CD4-positive, alpha-beta T cell treated with Interleukin-6 for 4 hours (primary cell): ENCODE measurements around the gene SF3B3.
"Not testable (repeated sequence)": the region's sequence is repeated elsewhere in the genome, so short reads cannot be mapped to it uniquely, and the experiment has no call there.

Experiments
- DNase-seq: peaks from one replicate; pipeline ENCODE4 v3.0.0-alpha.2; 2020; ENCODE audit warnings: mixed read lengths

Gene SF3B3

DNA sequence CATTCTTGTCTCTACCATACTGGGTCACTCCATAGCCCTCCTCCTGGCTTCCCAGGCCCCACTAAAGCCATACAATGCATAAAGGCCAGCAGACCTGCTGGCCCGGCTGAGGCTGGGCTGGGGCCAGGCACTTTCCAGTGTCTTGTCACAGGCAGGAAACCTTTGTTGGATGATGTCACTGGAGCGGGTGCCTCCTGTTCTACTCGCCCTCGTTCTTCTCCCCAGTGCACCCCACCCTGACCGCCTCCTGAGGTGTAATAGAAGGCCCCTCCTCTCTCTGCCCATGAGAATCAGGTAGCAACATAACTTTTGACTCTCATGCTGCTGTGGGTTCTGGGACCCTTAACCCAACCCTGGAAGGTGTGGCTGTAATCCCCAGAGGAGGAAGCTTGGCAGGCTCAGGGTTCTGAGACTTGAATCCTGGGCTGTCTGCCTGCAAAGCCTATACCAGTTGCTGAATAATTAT is 68.5 kb downstream of the SF3B3 start:
- no peak for DNase-seq

DNA sequence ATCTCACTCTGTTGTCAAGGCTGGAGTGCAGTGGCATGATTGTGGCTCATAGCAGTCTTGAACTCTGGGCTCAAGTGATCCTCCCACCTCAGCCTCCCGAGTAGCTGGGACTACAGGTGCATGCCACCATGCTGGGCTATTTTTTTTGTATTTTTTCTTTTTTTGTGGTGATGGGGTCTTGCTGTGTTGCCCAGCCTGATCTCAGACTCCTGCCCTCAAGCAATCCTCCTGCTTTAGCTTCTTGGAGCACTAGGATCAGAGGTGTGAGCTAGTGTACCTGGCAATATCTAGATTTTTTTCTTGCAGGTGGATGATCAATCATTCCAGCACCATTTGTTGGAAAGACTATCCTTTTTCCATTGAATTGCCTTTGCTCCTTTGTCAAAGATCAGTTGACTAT is 69.9 kb downstream of the SF3B3 start:
- no peak for DNase-seq

DNA sequence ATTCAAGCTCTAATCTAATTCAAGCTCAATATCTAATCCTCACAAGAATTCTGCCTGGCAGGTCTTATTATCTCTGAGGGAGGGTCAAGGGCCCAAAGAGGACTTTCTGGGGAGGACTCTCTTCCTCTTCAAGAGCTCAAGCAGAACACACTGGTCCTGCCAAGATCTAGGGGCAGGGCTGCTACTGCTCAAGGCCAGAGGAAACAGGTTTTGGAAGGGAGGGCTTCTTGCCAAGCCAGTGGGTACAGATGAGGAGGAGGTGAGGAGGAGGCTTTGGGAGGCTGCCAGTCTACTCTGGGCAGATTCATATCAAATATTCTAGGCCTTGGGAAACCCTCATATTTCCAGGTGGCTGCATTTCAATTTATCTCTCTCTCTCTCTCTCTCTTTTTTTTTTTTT is 71.0 kb downstream of the SF3B3 start:
- DNase-seq: no peak

DNA sequence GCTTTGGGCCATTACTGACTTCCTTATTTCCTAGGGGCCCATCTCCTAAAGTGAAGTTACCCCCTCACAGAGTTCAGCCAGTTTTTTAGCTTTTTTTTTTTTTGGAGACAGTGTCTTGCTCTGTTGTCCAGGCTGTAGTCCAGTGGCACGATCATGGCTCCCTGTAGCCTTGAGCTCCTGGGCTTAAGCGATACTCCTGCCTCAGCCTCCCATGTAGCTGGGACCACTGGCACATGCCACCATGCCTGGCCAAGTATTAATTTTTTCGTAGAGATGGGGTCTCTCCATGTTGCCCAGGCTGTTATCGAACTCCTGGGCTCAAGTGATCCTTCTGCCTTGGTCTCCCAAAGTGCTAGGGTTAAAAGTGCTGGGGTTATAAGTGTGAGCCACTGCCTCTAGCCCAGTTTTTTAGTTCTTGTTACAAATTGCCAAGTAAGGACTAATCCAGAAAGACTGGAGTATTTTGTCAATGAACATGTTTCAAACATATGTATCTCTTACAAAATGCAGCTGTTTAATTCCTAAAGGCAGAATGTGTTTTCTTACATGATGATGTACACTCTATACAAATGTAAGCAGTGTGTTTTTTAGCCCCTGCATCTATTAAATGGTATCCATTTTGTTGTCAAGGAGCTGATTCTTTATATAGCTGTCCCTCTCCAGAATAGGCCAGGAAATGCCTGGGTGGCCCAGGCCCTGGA is 73.7 kb downstream of the SF3B3 start:
- no peak for DNase-seq

DNA sequence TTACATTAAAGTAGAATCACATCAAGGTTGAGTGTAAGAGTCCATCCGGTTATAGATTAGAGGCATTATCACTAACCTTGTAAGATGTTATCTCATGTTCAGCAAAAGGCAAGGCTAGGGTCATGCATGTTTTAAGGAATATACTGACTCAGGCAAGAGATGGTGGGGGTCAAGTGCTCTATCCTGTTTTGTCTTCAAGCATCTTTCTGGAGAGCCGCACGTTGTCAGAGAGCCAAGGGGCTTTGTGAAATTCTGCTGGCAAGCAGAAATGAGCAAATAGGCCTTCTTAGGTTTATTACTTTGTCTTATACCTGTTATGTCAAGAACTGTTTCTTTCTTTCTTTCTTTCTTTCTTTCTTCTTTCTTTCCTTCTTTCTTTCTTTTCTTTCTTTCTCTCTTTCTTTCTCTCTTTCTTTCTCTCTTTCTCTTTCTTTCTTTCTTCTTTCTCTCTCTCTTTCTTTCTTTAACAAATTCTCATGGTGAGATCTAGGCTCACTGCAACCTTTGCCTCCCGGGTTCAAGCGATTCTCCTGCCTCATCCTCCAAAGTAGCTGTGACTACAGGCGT is 75.4 kb downstream of the SF3B3 start:
- no peak for DNase-seq

DNA sequence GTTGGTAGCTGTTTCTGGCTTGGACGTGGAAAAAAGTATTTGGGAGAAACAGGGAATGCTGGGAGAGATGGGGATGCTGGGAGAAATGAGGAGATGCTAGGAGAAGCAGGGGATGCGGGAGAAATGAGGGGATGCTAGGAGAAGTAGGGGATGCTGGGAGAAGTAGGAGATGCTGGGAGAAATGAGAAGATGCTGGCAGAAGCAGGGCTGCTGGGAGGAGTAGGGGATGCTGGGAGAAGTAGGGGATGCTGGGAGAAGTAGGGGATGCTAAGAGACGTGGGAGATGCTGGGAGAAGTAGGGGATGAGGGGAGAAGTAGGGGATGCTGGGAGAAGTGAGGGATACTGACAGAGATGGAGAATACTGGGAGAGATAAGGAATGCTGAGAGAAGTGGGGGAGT is 77.1 kb downstream of the SF3B3 start:
- no peak for DNase-seq

DNA sequence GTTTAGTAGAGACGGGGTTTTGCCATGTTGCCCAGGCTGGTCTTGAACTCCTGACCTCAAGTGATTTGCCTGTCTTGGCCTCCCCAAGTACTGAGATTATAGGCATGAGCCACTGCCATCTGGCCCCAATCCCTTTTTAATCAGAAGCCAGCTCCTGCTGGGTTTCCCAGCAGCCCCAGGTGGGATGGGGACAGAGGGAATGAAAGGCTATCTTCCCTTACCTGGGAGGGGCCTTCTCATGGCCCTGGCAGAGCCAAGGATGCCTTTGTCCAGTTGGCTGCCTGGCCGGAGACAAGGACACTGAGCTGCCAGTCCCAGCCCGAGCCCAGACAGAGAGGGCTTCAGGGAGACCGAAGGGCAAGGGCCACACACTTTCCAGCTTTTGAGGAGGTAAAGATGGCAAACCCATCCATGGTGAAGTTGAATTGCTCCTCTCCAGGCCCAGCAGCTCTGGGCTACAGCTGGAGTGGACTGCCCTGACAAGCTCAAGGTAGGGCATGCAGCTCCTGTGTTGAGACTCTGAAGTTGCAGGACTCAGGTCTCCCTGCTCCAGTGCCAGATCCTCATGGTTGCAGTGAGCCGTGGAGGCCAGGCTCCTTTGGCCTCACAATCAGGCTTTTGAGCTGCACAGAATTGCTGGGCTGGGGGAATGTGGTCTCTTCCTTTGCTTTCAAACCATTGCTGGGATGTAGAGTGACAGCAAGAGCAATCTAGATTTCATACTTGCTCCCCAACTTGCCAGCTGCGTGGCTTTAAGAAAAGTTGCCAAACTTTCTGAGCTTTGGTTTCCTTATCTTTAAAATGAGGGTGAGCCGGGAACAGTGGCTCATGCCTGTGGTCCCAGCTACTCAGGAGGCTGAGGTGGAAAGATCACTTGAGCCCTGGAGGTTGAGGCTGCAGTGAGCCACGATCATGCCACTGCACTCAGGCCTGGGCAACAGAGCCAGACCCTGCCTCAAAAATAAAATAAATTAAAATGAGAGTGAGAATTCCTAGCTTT is 78.3 kb downstream of the SF3B3 start:
- no peak for DNase-seq

DNA sequence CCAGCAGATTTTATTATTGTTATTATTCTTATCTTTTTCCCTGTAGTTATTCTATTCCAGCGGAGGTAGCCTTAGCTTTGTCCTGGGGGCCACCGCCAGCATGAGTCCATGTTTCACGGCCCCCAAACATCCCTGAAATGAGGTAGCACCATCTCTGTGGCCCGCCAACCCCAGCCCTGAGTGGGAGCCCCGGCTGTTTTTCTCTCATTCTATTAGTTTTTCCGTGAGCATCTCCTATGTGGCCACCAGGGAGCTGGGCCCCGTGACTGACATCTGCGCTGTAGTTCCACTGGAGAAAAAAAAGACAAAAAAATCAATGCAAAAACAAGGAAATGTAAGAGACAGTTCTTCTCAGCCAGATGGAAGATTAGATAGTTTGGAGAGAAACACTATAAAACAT is 79.2 kb downstream of the SF3B3 start:
- DNase-seq: no peak

DNA sequence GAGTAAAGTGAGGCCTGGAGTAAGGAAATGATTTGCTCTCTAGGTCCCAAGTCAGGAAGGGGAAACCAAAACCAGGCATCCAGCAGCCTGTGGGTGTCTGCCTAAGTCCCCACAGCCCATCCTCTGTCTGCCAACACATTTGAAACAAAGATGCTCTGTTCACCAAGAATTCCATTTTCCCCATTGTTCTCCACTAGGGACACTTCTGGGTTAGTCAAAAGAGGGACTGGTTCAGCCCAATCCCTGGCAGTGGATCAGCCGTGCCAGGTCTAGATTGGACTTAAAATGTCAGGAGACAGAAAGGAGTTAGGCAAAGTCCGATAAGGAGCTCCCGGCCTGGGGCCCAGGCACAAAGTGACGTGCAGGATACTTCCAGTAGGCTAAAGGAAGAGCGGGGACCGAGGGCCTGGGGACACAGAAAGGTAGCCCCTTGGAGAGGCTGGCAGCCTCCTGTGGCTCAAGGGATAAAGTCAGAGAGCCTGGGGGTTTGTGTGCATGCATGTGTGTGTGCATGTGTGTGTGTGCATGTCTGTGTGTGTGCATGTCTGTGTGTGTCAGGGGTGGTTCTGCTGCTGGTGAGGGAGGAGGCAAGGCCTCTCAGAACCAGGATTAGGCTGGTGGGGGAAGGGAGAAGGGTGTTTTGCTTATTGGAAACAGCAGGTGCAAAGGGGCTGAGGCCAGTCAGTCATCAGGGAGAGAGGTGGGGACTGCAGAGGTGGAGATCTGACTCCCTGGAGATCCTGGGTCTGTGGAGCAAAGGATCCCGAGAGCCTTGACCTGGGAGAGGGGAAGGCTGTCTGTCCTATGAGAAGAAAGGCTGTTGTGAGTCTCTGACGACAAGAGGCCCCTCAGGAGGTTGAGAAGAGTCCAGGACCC is 81.0 kb downstream of the SF3B3 start:
- no peak for DNase-seq

DNA sequence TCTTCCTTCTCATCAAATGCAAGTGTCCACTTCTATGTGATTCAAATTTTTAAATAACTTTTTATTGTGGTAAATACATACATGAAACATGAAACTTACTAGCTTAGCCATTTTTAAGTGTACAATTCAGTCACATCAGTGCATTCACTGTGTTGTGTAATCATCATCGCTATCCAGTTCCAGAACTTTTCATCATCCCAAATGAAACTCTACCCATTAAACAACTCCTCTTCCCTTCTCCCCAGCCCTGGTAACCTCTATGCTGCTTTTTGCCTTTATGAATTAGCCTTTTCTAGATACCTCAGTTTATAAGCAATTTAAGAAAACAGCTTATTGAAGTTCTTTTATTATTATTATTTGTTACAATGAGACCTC is 81.7 kb downstream of the SF3B3 start:
- DNase-seq: no peak

DNA sequence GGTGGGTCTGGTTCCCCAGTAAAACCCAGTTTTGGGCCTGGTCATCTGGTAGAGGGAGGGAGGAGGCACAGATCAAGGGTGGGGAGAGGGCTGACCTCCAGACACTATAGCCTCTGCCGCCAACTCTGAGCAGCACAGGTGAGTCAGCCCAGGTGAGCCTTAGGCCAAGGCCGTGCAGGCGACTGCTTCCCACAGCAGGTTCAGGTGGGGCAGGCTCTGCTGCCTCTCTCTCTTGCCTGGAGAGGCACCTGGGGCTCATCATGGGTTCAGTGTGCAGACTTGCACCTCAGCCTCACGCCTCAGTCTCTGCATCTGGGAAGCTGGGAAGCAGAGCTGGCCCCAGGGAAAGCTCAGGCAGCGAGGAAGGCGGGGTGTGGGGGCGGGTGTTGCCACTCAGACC is 84.9 kb downstream of the SF3B3 start:
- DNase-seq: no peak

DNA sequence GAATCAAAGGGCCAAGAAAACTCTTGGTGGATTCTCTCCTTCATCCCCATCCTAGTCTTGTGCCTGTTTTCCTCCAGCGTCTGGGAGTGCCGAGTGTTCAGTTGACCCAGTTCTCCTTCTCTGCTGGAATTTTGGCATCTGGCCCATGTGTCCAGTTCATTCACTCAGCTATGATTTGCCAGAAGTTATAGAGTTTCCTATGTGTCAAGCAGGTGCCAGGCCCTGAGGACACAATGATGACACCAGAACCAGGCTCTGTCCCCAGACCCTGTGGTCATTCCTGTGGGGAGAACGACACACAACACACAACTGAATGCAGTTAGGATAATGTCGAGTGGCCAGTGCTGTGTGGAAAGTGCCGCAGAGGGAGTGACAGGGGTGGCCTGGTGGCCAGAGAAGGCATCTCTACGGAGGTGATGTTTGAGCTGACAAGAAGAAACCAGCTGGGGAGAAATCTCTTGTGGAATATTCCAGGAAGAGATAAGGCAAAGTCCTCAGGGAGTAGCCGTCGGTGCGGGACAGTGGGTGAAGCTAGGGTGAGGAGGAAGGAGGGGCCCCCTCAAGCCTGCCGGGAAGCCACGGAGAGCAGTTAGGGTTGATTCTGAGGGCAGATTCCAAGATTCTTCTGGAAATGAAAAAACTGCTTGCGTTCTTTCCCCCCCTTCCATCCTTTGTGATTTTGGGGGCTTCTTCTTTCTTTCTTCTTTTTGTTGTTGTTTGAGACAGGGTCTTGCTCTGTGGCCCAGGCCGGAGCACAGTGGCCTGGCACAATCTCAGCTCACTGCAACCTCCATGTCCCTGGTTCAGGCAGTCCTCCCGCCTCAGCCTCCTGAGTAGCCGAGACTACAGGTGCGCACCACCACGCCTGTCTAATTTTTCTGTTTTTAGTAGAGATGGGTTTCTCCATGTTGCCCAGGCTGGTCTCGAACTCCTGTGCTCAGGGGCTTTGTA is 86.9 kb downstream of the SF3B3 start:
- DNase-seq: no peak

DNA sequence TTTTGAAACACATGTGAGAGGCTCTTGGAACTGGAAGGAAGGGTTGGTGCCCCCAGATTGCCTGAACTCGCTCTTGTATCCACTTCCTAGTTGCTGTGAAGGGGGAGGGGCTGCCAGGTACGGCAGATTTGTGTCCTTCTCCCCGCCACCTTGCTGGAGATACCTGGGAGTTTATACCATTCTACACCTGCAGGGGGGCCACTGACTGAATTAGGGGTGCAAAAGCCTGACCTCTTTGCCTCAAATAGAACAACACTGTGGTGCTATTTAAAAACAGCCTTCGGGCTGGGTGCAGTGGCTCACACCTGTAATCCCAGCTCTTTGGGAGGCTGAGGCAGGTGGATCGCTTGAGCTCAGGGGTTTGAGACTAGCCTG is 87.6 kb downstream of the SF3B3 start:
- DNase-seq: no peak

DNA sequence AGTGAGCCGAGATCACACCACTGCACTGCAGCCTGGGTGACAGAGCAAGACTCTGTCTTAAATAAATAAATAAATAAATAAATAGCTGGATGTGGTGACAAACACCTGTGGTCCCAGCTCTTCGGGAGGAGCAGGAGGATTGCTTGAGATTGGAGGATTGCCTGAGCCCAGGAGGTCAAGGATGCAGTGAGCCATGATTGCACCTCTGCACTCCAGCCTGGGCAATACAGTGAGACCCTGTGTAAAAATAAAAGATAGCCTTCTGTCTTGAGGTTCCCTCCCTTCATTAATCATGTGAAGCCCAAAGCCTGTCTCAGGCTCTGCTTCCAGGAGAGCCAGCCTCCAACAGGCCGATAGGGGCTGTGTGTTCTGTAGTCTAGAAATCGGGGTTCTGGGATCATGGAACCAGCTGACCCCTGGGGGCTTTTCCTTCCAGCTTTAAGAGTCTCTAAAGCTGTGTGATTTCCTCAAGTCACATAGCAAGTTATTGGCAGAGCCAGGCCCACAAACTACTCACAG is 88.2 kb downstream of the SF3B3 start:
- no peak for DNase-seq

DNA sequence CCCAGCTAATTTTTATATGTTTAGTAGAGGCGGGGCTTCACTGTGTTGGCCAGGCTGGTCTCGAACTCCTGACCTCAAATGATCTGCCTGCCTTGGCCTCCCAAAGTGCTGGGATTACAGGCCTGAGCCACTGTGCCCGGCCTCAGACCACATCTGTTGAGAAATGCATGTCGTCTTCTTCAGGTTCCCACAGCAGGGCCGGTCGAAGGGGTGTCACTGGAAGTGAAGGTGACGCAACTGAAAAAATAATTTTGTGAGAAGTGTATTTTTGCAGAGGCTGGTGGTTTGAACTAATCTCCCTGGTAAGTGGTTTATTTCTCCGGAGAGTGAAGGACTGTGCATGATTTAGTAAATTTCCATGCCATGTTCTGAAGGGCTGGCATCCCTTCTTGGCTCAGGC is 89.3 kb downstream of the SF3B3 start:
- no peak for DNase-seq

DNA sequence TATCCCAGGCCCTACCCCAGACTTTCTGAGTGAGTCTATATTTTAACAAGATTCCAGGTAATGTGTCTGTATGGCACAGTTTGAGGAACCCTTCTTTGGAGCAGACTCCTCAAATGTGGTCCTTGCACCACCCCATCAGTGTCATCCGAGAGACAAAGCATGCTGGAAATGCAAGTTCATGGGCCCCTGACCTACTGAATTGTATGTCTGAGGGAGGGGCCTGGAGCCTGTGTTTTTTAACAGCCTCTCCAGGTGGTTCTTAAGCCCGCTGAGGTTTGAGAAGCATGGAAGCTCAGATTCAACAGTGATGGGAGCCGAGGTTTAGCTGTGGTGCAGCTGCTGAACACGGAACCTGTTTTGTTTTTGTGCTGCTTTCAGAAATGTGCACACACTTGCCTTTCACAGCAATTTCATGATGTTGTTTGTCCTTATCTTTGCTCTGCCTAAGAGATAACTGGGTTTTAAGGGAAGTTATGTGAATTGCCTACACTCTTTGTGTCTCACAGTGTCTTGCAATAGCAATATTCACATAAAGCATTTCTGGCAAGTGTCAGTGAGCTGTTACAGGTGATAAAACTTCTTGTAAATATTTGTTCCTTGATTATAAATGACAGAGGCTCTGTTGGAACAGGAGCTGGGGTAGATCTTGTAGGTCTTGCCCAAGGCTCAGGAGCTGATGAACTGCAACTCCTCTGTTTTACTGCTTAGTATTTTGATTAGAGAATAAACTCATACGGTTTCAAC is 90.8 kb downstream of the SF3B3 start:
- DNase-seq: no peak

DNA sequence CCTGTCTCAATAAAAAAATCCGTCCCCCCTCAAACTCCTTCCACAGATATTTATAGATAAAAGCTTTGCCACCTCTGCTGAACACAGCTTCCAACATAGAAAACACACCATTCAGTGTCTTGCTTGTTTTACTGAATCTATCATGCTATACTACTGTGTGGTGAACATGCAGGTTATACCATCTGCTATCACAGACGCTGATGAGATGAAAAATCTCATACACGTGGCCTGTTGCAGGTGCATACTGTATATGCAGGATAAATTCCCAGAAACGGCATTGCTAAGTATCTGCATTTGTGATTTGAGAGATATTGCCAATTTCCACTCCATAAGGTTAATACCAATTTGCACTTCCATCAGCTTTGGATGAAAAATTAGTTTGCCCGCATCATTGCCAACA is 92.3 kb downstream of the SF3B3 start:
- no peak for DNase-seq

DNA sequence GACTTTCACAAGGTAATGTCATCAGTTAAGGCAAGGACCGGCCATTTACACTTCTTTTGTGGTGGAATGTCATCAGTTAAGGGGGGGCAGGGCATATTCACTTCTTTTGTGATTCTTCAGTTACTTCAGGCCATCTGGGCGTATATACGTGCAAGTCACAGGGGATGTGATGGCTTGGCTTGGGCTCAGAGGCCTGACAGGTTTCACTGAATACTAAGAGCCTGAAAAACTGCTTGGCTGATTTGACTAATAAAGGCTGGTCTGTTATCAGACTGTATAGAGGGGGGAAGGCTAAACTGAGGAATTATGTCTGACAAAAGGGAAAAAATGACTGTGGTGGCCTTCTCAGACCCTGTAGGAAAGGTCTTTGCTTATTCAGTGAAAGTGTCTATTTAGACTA is 98.2 kb downstream of the SF3B3 start:
- DNase-seq: not testable (repeated sequence)
